Stimulated activated CD8-positive, alpha-beta memory T cell treated with anti-CD3 and anti-CD28 coated beads, Interleukin-4, amount 100 ng/mL, for 24 hours (primary cell): ENCODE measurements around the gene PPIF.
"Not testable (repeated sequence)": the region's sequence is repeated elsewhere in the genome, so short reads cannot be mapped to it uniquely, and the experiment has no call there.

ENCODE experiments used
- DNase-seq: peaks from one replicate; pipeline ENCODE4 v3.0.0-alpha.2; 2020; ENCODE audit warnings: low read depth

The PPIF gene

DNA sequence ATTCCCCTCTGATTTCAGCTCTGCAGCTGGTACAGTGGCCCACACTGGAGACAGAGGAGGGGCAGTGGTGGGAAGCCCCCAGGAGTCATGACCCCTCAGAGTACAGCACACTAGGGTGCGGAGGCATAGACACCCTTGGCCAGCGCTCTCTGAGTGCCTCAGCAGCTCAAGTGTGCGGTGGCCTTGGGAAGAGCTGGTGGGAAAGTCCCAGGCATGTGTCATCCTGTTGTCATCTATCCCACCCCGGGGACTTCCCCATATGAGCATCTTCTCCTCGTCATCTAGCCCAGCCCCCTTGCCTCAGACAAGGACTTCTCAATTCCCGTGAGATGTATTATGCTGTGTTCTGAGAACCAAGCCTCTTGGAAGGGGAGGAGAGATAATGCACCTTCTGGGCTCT lies 15.6 kb upstream of the PPIF start:
- peak; percentile 69 for DNase-seq

DNA sequence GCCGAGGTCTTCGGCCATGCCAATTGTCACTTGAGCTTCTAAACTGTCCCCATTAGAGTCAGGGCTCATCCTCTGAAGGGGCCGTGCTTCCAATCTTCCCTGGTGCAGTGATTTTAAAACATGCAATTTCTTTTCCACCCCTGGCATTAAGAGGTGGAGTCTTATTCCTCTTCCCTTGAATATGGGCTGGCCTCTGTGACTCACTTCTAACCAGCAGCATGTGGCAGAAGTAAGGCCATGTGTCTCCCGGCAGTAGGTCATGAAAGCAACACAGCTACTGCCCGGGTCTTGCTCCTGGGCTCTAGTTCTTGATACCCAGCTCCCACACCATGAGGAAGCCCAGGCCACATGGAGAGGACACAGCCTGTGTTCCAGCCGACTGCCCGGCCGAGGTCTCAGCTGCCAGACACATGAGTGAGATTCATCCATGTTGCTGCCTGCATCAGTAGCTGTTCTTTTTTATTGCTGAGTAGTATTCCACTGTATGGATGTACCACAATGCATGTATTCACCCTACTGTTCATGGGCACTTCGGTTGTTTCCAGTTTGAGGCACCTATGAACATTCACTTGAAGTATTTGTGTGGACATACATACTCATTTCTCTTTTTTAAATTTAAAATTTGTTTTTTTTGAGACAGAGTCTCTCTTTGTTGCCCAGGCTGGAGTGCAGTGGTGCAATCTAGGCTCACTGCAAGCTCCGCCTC lies 14.5 kb upstream of the PPIF start:
- DNase-seq: not testable (repeated sequence)

DNA sequence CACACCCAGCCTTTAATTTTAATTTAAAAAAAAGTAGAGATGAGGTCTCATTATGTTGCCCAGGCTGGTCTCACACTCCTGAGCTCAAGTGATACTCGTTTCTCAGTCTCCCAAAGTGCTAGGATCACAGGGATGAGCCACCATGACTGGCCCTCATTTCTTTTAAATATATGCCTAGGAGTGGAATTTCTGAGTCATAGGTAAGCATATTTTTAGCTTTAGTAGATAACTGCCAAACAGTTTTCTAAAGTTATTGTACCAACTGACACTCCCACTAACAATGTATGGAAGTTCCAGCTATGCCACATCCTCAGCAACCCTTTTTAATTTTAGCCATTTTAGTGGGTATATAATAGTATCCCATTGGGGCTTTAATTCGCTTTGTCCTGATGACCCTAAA lies 13.8 kb upstream of the PPIF start:
- no peak for DNase-seq

DNA sequence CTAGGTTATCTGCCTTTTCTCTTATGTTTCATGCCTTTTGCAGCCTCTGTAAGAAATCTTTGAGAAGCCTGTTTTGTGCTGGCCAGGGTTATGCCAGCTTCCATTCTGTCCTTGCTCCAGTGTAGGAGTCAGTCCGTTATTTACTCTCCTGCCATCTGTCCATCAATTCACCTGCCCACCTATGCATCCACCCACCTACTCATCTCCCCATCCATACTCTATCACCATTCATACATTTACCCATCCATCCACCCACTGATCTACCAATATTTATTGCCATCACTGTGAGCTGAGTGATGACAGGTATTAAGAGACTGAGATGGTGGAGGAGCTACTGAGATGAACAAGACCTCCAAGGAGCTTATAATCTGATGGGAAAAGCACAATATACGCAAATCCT lies 12.7 kb upstream of the PPIF start:
- DNase-seq: no peak

DNA sequence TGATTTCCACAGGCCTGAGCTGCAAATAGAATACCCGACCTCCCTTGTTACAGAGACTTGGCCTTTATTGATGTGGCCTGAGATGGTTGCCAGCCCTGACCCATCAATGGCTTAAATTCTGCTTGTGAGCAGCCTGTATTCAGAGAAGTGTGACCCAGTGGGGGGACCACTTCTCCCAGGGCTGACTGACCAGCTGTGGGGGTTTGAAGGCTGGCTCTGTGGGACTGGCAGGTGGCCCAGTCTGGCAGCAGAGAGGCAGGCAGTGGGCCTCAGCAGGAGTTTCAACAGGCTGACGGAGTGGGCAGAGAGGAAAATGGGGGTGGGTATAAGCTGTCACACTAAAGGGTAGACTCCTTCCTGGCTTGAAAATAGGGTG lies 12.2 kb upstream of the PPIF start:
- DNase-seq: no peak

DNA sequence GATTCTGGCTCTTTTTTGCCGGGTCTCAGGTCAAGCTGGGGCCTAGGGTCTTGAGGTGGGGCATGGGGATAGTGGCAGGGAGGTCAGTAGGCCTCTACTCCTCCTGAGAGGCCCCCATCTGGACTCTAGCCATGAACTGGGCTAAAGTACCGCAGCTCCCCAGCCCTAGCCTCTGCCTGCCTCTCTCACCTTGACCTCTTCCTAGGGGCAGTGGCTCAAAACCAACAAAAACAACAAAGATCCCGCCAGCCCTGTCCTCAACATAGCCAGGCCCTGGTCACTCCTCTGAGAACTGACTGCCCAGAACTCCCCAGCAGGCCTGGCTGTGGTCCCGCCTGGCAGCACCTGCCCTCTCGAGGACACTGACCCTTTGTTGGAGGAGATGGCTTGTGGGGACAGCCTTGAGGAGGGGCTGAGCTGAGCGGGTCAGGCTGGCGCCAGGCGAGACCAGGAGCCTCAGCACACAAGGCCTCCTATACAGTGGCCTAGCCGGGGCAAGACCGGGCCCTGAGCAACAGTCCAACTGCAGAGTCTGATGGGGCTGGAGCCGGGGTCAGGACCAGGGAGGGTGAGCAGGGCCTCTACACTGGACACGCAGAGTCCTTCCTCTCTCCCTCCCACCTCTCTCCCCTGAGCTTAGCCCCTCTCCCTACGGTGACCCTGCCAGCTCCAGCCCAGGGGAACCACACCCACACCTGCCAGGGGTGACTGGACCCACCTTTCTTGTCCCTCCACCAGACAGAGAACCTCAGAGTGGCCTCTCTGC lies 11.6 kb upstream of the PPIF start:
- no peak for DNase-seq

DNA sequence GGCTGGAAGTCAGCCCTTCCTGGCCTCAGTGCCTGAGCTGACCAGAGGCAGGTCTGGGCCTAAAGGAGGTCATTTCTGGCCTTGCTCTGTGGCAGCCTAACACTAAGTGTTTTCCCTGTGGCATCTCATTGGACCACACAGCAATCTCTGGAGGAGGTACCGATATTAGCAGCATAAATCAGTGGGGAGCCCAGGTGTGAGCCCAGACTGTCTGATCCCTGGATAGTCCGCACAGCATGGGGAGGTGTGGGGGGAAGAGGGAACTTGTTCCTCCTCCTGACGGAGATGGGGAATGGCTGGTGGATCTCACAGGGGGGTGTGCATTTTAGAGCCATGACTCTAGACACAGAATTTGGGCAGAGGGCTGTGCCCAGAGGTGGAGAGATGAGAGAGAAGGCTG lies 11.0 kb upstream of the PPIF start:
- DNase-seq: no peak

DNA sequence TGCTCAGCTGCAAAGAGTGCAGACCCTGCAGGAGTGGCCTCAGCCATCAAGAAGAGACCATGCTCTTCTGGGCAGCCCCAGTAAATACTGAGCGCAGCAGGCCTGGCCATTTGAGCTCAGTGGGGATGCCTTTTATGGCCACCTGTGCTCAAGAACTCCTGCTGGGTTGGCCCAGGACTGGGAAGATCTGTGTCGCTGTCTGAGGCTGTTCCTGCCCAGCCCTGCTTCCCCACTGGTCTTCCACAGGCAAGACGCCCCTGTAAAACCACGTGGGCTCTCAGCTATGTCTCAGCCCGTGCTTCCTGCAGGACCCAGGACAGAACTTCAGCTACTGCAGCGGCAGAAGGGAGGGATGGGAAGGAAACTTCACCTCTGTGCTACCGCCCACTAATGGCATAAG lies 10.5 kb upstream of the PPIF start:
- no peak for DNase-seq

DNA sequence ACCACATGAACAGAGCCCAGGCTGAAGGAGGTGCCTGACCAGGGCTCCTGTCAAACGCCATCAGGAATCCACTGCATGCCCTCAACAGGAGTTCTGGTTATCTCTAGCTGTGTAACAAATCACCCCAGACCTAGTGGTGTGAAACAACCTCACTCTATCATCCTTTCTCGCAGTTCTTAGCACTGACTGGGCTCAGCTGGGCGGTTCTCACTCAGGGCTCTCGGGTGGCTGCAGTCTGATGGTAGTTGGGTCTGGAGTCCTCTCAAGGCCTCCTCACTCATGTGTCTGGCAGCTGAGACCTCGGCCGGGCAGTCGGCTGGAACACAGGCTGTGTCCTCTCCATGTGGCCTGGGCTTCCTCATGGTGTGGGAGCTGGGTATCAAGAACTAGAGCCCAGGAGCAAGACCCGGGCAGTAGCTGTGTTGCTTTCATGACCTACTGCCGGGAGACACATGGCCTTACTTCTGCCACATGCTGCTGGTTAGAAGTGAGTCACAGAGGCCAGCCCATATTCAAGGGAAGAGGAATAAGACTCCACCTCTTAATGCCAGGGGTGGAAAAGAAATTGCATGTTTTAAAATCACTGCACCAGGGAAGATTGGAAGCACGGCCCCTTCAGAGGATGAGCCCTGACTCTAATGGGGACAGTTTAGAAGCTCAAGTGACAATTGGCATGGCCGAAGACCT lies 9.3 kb upstream of the PPIF start:
- not testable (repeated sequence) for DNase-seq

DNA sequence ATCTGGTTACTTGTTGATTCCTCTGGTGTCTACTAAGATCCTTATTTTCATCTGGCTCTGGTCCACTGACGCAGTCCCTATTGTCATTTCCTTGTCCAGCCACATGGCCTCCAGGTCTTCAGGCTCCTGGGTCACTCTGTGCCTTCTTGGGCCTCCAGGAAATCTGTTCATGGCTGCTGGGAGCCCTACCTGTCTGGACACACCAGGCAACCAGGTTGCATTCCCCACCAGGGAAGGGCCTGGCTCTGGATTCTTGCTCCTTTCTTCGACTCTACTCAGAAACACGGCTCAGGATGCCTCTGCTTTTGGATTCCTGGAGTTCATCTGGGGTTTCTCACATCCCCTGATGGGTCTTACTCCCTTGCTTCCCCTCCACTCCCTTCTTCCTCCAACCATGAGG lies 8.0 kb upstream of the PPIF start:
- no peak for DNase-seq

DNA sequence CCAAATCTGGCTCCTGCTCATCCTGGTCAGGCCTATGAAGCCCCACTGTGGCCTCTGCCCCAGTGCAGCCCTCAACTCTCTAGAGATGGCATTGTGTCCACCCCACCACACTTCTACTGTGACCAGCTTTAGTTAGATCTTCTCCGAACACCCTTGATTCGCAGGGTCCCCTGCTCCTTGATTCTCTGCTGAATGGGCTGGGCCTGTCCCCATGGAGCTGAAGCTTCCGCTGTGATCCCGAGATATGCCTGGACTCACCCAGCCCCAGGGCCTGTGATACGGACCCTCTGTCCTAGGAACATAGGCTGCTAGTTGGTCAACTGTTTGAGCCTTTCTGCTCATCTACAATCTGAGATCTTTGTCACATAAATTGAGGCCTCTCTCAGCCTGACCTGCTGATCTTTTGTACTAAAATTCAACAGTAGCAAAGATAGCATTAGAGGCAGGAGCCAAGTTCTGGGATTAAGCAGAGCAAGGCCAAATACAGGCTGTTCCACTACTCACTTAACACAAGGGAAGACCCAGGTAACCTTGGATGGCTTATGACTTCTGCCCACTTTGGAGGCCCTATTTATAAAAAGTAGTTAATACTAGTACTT lies 6.5 kb upstream of the PPIF start:
- DNase-seq: no peak

DNA sequence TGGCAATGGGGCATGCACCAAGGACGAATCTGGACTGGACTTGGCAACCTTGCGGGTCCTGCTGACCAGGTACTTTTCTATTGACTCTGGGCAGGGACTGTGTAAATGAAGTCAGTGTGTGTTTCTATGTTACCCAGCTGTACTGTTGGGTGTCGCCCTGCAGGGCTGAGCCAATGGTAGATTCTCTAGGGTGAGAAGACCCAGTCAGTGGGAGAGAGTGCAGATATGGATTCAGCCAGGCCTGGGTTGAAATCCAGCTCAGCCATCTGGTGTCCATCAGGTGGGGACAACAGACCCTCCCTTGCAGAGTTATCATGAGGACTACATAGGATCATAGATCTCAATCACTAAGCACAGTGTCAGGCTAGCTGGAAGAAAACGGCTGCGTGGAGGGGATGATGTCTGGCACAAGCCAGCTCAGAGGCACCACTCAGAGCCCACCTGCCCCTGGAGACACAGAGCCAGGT lies 4.9 kb upstream of the PPIF start:
- no peak for DNase-seq

DNA sequence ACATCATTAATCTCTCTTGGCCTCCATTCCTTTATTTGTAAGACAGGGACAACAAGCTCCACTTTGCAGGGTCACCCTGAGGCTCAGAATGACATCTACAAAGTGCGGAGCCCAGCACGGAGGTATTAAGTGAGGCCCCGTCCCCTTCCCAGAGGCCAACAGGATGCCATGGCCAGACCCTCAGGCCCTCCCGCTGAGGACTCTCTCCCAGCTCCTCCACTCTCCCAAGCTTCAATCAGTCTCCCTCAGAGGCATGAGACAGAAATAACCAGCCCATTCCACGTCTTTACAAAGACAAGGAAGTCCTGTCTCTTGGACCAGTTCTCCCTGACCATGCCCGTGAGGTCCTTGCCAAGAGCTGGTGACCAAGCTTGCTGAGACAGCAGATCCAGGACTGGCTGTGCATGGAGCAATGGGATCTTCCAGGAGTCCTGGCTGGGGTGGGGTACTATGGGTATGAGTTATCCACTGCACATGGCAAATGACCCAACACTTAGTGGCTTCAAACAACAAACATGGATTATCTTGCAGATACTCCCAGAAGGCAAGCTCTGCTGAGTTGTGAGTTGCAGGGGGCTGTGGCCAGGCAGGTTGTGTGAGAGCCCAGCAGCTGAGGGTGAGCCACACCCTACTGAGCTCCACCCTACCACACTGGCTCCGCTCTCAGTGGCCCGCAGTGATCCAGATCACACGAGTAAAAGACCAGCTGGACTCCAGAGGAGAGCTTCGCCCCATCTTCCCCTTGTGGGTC lies 4.3 kb upstream of the PPIF start:
- DNase-seq: no peak

DNA sequence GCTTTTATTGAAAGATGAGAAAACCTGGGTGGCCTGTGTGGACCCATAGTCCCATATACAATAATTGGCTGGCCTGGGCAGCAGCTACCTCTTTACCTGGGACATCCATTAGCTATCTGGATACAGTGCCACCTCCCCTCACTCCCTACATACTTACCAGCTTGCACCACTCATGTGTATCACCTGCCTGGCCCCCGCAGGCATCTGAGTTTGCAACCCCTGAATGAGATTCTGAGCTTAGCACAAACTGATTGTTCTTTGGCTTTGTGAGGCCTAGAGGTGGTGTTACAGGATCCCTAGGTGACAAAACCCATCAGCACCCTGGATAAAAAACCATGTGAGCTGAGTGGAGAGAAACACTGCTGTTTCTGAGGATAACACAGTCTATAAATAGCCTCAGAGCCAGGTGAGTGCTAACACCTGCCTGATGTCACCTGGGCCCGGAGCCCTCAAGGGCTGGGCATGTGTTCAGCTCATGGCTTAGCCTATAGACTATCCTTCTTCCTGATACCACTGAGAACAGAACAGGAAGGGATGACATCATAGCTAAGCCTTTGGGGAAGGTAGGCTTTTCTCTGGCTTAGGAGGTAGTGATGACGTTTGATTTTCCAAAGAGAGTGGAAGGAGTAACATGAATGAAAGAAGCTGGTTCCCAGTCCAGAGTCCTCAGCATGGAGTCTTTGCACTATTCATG lies 2.6 kb upstream of the PPIF start:
- DNase-seq: no peak

DNA sequence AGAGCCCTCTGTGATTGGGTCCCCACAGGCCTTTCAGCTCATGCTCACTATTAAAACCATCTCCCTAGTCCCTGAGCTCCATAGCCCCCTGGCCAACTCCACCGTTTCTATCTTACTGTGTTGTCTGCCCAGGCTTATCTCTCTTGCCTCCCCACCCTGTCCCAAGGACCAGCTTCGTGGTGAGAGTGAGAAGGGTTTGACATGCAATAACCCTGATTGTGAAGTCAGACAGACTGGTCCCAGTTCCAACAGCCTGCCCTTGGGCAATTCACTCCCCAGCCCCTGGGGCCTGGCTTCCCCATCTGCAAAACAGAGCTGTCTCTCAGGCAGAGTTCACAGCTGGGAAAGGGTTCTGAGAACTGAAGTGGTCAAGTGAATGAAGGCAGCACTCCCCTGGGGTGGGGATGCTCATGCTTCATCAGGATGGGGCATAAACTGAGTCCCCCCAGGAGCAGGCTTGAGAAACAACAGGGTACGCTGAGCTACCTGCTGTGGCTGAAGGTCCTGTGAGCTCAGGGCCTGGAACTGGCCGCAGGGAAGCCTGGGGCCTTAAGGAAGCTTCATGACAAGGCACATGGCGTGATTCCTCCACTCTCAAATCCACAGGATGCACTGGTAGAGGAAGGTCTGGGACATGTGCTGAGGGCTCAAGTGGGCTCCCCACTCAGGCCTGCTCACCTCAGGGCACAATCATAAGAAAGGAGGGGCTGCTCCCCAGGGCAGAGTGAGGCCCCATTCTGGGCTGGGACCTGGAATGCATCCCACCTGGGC lies 1.8 kb upstream of the PPIF start:
- no peak for DNase-seq

DNA sequence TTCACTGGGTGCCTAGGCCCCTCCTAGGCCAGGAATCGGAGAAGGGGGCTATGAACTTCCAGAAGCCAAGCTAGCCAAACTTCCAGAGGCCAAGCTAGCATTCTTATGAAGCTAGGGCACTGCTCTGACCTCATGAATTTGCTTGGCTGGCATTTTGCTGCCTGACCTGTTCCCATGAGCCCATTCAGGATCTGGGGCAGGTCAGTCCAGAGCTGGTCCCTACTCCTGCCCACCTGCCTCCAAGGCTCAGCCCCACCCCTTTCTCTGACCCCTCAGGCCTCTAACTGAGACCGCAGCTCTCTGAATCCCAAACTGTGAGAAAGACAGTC lies 1.3 kb upstream of the PPIF start:
- no peak for DNase-seq

DNA sequence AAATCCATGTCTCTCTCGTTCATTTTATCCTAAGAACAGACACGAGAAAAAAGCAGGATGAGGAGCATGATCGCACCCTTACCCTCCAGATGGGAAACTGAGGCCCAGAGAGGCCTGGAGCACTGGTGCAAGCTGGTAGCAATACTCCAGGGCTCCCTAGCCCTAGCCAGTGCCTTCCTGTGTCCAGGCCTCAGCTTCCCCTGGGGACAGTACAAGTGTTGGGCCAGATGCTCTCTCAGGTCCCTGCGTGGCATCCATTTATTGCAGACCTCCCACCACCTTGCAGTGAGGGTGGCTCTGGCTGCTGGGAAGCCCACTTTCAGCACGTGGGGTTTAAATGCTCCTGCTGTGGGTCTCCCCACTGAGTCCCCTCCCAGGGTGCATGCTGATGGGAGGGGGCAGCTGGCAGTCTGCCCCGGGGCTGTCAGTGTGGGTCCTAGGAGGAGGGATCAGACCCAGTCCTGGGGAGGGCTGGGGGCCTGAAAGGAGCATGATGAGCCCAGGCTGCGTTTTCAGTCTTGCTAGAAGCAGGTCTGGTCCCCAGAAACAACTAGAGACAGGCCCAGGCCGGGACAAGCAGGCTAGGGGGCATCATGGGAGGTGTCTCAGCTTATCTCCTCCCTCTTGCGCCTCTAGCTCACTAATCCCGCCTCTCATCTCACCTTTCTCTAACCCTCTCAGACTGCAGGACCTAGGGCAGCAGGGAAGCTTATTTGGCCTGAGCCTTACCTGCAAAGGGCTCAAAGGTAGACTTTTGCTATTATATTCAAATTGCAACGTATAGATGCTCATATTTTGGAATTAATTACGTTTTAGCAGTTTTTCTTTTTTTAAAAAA lies 662 bp upstream of the PPIF start:
- DNase-seq: no peak

DNA sequence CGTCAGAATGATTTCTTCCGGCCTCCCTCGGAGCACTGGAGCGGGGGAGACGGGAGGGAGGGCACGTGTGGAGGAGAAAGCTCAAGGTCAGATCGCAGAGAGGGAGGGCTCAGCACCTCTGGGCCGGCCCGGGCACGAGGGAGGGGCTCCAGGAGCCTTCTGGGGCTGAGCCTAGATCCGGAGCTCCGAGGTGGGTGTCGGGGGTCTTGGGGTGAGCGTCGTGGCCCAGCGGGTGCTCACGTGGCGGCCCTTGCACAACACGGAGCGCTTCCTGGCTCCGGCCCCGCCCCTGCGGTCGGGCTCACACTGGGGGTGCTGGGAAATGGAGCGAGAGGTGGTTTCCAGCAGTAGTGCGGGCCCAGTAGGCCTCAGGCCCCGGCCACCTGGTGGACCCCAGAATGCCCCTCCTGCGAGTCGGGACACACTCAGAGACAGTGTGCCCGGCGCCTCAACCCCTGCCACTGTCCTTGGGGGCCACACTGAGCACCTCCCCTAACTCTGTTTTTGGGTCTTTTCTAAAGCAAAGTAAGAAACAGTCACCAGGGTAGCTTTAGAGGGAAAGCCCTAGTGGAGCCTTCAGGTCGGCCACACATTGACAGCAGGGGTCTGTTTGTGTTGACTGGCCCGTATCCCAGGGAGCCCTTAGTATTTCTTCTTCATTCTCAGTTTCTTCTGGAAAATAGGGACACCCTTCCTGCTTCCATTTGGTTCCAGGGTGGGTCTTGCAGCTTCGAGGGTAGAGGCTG lies 798 bp downstream of the PPIF start:
- peak; percentile 65 for DNase-seq

DNA sequence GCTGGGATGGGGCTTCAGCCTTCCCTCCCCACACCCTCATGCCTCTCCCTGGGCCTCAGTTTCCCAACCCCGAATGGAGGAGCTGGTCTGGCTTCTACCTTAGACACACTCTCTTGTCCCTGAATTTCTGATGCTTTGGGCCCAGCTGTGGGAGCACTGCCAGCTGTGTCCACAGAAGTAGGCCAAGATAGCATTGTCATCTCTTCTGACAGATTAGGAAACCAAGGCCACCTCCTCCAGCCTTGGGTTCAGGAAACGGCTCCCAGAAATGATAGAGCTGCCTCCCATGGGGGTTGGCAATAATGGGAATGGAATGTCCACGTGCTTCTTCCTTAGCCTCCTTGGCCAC lies 1.3 kb downstream of the PPIF start:
- DNase-seq: no peak
